NCI-H82 treated with DMSO at 0.1 percent for 48 hours (cell line): ENCODE measurements around the gene SIGLECL1.
"Not testable (repeated sequence)": the region's sequence is repeated elsewhere in the genome, so short reads cannot be mapped to it uniquely, and the experiment has no call there.

ENCODE experiments used
- DNase-seq: peaks from one replicate; lab custom pipeline; 2025; ENCODE audit not compliant: unreplicated experiment; lab: John Stamatoyannopoulos, UW

The SIGLECL1 gene

DNA sequence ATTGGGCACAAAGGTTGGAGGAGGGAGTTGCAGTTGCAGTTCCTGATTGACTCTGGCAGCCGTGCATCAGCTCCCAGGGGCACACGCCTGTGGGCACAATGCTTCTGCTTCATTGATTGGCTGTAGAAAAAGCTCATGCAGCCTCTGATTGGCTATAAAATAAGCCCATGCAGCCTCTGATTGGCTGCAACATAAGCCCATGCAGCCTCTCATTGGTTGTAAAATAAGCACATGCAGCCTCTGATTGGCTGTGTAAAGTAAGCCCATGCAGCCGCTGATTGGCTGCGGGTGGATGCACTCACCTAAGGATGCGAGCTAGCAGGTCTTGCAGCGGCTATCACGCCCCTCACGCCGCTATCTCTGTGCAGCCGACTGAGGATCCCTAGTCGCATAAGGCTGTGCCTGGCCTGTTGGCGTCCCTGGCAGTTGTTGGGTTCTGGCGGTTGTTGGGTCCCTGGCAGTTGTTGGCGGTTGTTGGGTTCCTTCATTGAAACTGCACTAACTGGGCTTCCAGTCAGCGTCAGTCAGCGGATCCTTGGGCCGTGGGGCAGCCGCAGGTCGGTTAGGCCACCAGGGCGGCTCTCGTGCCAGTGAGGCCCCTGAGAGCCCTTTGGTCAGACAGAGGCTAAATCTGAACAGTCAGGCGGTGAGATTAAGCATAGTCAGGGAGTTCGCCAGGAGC is at the start of gene SIGLECL1:
TSS of gene SIGLECL1 (plus strand) at position 295 of the 682 bp plus-strand sequence. CDS start 12,993 bp downstream, outside the sequence.
- no peak for DNase-seq

DNA sequence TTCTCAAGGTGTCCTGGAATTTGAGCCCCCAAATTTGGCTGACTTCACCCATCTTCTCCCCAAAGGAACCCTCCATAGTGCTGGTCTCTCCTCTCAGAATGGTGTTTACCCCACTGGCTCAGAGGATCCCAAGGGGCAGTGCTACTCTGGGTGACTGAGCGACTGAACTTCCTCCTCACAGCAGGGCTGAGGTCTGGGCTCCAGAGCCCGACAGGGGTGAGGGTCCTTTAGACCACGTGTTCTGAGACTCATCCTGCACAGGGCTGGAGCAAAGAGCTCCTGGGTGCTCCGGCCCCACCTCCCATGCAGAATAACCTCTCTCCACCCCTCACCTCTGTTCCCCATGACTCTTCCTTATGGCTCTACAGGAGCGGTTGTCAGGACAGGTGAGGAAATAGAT is 49.2 kb upstream of the SIGLECL1 start:
- no peak for DNase-seq

DNA sequence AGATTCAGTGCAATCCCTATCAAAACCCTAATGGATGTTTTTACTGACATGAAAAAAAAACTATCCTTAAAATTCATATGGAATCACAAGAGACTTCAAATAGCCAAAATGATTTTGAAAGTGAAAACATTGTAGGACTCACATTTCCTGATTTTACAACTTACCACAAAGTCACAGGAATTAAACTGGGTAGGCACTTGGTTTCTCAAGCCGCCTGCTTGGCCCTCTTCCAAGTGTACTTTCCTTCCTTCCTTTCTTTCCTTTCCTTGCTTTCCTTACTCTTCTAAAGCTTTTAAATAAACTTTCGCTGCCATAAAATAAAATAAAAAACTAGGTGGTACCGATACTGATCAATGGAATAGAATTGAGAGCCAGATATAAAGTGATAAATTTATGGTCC is 47.0 kb upstream of the SIGLECL1 start:
- DNase-seq = no peak

DNA sequence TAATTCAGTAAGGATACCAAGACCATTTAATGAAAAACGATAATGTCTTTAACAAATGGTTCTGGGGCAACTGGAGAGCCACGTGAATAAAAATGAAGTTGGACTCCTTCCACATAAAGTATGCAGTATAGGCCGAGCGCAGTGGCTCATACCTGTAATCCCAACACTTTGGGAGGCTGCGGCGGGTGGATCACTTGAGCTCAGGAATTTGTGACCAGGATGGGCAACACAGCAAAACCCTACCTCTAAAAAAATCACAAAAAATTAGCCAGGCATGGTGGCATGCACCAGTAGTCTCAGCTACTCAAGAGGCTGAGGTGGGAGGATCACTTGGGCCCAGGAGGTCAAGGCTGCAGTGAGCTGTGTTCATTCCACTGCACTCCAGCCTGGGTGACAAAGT is 46.6 kb upstream of the SIGLECL1 start:
- no peak for DNase-seq

DNA sequence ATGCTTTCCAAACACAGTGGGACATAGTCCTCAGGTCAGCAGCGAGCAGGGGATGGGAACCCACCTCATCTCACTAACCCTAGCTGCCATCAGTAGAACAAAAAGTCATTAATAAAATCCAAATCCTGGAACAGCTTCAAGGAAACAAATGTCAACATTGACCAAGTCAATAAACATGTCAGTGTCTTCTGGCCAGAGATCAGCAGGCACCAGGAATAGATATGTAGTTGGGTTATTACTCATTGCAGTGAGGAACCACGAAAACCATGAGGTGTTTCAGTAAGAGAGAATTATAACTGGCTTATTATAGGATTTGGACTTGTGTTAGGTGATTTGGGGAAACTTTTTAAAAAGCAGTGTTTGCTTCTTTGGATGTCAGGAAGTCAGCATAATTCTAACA is 43.1 kb upstream of the SIGLECL1 start:
- DNase-seq = no peak

DNA sequence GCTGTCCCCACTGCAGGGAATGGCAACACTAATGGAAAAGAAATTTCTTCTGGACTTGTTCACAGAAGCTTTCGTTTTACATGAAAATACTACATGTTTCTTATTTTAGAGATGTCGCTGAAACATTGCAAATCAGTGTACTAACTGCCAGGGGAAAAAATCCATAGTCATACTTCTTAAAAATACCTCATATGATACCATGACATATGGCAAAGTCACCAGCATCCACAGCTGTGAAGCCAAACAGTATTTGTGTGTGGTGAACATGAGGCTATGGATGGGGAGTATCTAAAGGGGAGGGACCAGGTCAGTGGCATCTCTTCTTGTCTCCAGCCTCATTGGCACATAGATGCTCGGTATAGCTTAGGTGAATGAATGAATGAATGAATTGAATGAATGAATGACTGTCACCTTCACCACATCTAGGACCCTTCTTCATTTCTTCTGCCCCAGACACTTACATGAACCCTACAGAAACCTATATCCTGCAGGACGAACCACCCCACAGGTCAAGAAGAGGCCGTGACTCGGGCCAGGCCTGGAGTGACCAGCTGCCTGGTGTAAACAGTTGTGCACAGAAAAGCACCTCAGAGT is 40.6 kb upstream of the SIGLECL1 start:
- no peak for DNase-seq

DNA sequence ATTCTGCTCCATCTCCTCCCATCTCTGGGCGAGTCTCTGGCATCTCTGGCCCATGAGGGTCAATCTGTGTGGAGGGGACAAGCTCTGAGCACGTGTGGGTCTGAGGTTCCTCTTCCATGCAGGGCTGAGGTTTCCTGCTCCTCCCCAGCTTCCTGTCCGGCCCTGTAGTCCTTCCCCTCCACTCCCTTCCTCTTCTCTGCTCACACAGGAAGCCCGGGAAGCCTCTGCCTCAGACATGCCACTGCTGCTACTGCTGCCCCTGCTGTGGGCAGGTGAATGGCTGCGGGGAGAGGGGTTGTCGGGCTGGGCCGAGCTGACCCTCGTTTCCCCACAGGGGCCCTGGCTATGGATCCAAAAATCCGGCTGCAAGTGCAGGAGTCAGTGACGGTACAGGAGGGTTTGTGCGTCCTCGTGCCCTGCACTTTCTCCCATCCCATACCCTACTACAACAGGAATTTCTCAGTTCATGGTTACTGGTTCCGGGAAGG is 40.0 kb upstream of the SIGLECL1 start:
- DNase-seq = not testable (repeated sequence)

DNA sequence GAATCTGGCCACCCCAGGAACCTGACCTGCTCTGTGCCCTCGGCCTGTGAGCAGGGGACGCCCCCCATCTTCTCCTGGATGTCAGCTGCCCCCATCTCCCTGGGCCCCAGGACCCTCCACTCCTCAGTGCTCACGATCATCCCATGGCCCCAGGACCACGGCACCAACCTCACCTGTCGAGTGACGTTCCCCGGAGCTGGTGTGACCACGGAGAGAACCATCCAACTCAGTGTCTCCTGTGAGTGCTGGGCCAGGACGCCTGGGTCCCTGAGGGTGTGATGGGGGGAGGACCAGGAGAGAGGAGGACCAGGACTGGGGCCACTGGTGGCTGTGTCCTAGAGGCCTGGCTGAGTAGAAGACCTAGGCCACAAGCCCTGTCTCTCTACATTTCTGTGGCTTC is 39.0 kb upstream of the SIGLECL1 start:
- no peak for DNase-seq

DNA sequence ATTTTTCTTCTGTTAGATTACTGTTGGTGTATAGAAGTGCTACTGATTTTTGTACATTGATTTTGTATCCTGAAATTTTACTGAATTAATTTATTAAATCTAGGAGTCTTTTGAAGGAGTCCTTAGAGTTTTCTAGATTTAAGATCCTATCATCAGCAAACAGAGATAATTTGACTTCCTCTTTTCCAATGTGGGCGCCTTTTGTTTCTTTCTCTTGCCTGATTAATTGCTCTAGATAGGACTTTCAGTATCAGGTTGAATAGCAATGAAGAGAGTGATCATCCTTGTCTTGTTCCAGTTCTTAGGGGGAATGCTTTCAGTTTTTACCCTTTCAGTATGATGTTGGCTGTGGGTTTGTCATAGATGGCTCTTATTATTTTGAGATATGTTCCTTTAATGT is 31.6 kb upstream of the SIGLECL1 start:
- no peak for DNase-seq

DNA sequence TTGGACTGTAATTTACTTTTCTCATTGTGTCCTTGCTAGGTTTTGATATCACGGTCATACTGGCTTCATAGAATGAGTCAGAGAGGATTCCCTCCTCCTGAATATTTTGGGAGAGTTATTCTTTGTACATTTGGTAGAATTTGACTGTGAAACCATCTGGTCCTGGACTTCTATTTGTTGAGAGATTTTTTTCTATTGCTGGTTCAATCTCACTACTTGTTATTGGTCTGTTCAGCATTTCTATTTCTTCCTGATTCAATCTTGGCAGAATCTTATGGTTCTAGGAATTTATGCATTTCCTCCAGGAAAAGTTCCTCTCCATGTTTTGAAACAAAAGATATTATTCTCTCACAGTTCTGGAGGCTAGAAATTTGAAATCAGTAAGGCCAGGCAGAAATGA is 30.9 kb upstream of the SIGLECL1 start:
- DNase-seq = no peak

DNA sequence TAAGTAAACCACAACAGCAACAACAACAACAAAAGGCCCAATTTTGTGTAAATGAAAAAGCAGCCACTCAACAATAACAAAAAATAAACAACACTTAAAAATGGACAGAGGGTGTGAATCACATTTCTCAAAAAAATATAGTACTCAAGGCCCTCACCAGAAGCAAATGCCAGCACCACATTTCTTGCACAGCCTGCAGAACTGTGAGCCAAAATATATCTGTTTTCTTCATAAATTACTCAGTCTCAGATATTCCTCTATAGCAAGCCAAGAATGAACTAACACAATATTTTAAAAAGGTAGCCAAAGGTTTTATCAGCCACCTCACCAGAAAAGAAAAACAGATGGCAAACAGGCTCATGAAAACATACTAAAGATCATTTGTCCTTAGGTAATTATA is 29.9 kb upstream of the SIGLECL1 start:
- DNase-seq = no peak

DNA sequence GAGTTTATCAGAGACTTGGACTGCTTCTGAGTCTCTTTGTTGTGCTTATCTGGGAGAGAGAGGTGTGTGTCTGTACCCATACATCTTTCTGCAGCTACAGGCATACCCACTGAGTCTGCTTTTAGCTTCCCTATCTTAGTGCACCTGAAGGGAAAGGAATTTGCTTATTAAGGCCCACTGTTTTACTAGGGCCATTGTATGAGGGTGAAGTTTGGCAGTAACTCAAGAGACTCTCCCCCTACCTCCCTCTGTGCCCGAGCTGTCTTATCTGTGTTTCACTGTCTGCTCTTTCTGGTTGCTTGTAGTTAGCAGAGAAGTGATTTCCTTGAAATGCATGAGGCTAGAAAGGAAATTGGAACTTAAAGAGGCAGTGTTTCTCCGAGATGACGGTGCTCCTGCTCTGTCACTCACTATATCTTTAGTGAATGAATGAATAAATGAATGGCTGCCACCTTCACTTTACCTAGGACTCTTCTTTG is 26.7 kb upstream of the SIGLECL1 start:
- DNase-seq = no peak

DNA sequence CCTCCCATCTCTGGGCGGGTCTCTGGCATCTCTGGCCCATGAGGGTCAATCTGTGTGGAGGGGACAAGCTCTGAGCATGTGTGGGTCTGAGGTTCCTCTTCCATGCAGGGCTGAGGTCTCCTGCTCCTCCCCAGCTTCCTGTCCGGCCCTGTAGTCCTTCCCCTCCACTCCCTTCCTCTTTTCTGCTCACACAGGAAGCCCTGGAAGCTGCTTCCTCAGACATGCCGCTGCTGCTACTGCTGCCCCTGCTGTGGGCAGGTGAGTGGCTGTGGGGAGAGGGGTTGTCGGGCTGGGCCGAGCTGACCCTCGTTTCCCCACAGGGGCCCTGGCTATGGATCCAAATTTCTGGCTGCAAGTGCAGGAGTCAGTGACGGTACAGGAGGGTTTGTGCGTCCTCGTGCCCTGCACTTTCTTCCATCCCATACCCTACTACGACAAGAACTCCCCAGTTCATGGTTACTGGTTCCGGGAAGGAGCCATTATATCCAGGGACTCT is 25.9 kb upstream of the SIGLECL1 start, which contains the start of gene CD33:
TSS of gene CD33 (plus strand) at position 183 of the 496 bp plus-strand sequence. CDS start at position 222, 39 bp downstream.
- not testable (repeated sequence) for DNase-seq

DNA sequence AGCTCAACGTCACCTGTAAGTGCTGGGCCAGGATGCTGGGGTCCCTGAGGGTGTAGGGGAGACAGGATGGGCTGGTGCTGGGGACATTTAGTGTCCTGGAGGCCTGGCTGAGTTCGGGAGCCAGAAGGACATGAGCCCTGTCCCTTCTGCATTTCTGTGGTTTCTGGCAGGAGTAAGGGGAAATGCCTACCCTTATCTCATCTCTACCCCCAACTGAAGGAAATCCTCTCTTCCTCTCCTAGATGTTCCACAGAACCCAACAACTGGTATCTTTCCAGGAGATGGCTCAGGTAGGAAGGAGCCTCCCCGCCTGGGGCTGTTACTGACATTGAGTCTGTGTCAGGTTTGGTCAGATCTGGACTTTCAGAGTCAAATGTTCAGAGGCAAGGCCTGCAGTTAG is 24.8 kb upstream of the SIGLECL1 start:
- DNase-seq = no peak

DNA sequence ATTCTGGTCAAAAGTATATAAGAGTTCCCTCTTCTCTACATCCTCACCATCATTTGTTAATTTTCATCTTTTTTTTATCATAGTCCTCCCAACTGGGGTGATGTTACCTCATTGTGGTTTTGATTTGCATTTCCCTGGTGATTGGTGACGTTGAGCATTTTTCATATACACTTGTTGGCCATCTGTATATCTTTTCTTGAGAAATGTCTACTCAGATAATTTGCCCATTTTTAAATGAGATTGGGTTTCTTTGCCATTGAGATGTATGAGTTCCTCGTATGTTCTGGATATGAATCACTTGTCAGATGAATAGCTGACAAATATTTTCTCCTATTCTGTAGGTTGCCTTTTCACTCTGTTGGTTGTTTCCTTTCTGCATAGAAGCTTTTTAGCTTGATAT is 23.6 kb upstream of the SIGLECL1 start:
- no peak for DNase-seq

DNA sequence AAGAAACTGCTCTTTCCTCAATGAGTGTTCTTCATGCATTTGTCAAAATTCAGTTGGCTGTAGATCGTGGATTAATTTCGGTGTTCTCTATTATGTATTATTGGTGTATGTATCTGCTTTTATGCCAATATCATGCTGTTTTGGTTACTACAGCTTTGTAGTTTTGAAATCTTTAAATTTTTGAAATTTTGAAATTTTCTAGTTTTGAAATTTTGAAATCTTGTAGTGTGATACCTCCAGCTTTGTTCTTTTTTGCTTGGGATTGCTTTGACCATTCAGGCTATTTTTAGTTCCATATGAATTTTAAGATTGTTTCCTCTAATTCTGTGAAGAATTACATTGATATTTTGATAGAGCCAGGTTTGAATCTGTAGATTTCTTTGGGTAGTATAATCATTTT is 22.9 kb upstream of the SIGLECL1 start:
- no peak for DNase-seq

DNA sequence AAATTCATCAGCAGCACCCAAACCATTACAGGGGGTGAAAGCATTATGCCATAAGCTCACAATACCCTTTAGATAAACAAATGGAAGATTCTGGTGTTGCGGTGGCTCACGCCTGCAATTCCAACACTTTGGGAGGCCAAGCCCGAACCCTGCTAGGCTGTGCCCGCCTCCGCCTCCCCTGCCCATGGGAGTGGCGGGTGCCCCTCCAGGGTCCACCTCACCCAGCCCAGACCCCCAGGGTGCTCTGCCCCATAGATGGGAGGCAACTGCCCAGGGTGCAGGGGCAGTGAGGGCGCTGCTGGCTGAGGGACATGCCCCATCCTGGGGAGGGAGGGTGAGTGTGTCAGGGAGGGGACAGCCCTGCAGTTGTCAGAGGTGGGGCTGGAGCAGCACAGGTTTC is 10.0 kb upstream of the SIGLECL1 start:
- no peak for DNase-seq

DNA sequence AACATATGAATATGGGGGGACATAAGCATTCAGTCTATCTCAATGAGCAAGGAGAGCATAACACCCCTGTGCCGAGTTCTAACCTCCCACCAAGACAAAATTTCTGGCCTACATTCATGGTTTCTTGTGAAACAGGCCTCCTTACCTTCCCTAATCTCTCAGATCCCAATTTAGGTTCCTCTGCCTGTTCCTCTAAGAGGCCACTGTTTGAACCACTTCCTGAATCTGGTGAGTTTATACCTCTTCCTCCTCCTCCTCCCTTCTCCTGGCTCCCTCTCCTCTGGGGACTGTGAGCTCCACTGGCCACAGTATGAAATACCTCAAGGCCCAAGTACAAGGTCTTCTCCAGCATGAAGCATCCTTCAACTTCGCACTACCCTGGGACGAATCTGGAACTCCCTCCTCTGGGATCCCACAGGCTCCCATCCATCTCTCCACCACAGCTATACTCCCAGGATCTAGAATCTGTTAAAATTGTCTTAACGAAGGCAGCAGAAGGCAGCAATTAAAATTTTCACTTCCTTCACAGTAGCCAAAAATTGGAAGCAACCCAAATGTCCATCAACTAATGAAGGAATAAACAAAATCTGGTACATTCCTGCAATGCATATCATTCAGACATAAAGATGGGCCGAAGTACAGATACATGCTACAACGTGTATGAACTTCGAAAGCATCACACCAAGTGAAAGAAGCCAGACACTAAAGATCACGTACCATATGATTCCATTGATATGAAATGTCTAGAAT is 7.8 kb upstream of the SIGLECL1 start:
- DNase-seq = no peak

DNA sequence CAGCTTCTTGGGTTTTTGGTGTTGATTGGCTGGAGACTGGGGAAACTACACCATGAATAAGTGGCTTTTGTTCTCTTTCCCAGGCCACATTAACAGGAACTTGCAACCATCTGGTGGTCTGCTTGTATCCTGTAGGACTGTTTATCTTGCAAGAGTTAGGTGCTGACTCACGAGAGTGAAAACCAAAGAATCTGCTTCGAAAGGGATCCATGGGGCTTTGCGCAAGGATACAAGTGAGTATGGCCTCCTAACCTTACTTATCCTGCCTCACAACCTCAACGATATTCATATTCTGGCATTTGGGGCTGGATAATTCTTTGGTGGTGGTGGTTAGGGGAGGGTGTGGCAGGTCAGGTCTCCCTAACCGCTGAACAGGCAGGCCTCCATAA is 4.7 kb upstream of the SIGLECL1 start:
- no peak for DNase-seq

DNA sequence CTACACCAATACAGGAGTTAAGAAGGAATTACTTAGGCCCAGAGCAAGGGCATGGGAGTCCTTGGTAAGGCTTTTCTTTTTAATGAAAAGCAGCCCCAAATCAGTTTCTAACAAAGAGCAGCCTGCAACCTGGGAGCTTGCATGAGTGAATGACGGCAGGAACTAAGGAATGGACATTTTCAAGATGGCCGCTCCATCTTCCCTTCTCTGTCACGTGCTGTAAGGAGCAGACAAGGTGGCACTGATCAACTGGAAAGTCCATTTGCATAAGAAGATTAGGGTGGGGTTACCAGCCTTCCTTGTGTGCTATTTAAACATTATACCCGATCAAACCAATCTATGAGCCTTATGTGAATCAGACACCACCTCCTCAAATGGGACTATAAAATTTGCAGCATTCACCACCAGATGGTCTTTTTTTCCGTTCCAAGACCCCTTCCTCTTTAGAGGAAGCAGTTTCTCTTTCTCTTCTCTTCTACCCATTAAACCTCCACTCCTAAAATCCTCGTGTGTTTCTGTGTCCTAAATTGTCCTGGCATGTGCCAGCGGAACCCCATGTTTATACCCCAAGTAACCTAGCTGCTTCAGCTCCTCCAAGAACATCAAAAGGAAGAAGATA is 2.8 kb upstream of the SIGLECL1 start:
- DNase-seq = no peak

DNA sequence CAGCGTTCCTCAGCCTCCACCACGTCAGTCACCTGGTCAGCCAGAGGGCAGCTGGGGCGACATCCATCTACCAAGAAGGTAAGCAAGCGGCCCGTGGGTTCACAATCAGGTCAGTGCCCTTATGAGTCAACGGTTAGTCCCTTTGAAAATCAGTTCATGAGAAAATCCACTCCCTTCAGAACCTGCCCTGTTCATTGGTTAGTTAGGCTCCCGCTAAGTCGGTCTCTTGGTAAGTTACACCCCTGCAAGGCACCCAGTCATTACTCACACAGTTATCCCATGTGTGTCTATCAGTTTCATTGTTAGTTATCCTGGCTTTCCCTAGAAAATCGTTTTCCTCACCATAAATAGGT is 564 bp downstream of the SIGLECL1 start:
- DNase-seq = no peak
